HG03558 (cell line): Measurements from ENCODE around the gene TOP3B.
"Not testable (repeated sequence)": the region's sequence is repeated elsewhere in the genome, so short reads cannot be mapped to it uniquely, and the experiment has no call there.

ENCODE experiments used
- ATAC-seq: cut with Tn5 transposase; IDR thresholded peaks from one replicate; pipeline ENCODE4 v1.9.1; 2021; ENCODE audit warnings: moderate number of reproducible peaks; ENCODE audit not compliant: unreplicated experiment; ENCODE audit errors: extremely low read depth

The TOP3B gene

DNA sequence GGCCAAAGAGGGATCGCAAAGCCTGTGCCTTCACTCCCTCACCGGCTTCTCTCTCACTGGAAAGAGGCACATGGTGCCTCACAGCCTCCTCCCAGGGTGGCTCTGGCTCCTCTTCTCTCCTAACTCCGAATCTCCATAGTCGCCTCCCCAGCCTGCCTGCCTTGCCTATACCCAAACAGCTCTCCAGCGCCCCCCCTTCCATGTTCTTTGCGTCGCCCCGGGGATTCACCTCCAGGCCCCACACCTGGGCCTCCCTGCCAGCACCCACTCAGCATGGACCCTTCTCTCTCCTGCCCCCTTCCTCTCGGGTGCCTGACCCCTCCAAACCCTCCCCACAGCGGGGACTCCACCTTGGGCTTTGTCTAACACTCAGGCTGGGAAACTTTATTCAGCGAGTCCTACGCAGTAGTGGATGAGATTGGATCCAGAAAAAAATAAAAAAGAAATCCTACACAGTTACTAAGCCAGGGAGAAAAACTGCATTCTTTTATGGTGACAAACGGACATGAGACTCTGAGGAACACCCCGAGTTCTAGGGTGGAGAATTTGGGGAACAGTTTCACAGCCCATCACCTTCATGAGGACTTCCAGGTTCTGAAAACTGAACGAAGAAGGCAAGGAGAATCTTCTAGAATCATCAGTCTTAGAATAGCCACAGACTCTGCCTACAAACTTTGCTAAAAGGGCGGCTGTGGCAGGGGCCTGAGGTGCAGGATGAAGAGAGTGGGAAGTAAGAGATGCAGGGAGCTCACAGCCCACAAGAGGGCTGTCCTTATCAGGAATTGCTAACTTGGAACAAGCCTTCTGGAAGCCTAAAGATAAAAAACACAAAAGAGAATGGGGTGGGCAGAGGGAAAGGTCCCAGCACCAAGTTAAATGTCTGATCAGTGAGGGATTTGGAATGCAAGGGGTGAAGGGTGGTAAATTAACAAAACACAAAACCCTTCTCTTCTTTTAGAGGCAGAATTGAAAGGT, 35.3 kb downstream of the TOP3B start:
- no peak for ATAC-seq

DNA sequence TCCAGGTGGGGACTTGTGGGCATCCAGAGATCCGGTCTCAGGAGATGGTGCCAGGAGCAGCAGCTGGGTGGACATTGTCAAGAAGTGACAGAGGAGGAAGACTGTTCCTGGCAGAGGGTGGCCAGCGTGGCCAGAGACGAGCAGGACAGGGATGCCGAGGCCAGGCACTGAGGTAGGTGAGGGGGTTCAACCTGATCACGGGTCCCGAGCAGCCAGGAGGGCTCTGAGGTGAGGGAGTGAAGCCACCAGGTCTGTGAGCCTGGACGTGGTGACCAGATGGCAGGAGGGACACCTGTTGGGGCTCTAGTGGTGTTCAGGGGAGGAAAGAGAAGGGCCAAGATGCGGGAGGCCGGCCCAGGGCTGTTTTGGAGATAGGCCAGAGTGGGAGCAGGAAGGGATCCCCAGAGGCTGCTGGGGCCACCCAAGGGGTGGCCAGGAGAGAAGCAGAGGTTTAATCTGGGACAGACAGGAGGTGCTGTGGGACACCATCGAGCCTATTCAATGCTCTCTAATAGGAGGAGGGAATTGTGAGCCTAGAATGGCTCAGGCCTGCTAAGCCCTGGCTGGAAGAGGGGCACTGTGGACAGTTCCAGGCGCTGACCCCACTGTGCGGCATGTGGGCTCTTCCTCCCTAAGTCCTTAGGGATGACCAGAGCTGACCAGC, 36.2 kb downstream of the TOP3B start:
- no peak for ATAC-seq

DNA sequence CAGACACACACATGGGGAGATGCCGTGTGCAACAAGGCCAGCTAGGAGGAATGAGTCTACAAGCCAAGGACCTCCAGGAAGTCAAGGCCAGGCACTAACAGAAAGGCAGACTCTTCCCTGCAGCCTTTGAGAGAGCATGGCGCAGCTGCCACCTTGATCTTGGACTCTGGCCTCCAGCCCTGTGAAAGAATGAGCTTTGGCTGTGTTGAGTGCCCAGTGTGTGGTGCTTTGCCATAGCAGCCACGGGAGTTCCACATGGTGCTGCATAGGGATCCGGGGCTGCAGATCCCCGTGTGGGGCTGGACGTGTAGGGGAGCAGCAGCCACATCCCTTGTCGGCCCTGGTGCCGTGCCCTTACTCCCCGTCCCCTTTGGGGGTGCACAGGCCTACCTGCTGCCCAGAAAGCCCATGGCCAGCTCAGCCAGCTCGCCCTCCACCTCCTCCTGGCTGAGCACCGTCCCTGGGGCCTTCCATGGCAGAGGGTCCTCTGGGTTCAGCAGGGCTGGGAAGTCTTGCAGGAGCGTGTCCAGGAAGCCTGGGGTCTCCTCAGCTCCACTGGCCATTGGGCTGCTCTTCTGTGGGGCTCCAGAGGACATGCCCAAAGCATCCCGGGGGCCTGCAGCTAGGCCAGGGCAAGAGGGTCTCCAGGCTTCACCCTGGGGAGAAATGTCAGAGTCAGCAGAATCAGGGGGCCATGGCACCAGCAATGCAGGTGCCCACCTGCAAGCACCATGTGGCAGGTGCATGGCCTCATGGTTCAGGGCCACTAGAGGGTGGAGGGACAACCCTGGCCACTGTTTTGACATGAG, 36.9 kb downstream of the TOP3B start:
- ATAC-seq, result no peak

DNA sequence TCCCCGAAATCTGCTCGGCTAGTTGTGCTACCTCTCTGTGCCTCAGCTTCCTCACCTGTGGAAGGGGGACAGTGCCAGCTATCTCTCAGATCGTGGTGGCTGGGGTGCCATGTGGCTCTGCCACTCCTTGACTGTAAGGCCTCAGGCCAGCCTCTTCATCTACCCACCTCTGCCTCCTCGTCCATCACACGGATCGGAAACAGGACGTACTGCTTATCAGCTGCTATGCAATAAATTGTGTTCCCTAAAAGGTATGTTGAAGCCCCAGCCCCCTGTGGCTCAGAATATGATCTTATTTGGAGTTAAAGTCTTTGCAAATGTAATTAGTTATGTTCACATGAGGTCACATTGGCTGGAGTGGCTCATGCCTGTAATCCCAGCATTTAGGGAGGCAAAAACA, 37.7 kb downstream of the TOP3B start:
- no peak for ATAC-seq

DNA sequence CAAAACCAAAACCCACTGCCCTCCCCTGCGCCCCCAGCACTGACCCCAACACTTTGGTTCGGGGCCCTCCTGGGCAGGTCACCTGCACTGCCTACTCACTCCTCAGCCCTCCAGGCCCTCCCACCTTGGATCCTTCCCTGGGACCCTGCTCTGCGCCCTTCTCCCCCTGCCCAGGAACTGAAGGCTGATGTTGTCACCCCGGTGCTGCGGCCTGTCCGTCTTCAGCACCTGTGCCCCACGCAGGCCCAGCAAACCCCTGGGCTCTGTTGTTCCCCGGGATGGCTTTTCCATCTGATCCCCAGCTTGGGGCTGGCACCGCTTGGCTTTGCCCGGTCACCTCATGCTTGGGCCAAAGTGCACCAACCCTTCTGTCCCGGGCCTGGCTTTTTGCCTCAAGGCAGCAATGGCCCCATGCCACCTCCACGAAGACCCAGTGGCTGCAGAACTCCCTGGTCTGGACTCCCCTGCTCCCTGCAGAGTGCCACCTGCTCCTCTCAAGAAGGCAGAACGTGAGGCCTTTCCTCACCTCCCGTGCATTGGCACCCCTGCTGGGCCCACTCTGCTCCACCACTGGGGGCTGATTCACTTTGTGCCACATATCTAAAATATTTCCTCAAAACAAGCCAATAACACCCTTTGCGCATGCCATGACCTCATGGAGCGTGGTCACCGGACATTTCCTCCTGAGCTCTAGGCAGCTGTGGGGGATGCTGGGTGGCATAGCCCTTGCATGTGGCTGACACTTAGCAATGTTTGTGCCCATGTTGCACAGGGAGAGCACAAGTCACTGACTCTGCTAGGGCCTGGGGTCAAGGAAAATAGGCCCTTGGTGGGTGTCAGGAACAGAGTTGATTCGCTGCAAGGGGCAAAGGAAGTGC, 38.8 kb downstream of the TOP3B start:
- no peak for ATAC-seq

DNA sequence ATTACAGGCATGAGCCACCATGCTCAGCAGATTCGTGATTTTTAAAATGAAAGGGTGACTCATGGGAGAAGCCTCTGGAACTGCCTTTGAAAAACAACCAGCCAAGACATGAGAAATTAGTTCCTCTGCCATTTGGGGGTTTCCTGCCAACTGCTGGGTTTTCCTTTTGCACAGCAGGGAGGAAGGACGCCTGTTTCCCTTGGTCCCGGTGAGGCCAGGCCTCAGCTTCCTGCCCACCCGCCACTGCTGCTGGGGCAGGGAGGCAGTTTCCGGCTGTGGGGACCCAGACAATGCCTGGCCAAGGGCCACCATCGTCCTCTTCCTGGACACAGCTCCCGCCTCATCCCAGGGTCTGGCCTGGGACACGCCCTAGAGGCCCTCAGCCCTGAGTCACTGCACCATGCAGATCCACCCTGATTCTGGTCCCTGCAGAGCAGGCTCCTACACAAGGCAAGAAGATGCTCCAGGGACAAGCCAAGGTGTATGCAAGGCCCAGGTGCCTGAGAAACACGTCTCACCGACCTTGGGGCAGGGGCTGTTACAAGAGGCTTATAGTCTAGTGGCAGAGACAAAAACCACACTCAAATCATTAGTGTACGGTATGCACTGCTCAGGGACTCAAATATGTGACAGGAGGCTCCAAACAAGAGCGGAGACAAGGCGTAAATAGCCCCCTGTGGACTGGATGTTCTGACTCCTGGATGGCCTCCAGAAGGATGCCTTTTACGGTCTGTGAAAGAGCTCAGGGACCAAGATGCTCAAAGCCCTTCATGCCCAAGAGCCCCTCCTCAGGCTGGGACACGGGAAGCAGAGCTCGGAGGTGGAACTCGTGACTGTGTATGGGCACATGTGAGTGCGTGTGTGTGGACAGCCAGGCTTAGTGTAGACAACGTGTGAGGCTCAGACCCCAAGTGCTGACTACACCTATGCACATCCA, 39.9 kb downstream of the TOP3B start:
- ATAC-seq, result no peak

DNA sequence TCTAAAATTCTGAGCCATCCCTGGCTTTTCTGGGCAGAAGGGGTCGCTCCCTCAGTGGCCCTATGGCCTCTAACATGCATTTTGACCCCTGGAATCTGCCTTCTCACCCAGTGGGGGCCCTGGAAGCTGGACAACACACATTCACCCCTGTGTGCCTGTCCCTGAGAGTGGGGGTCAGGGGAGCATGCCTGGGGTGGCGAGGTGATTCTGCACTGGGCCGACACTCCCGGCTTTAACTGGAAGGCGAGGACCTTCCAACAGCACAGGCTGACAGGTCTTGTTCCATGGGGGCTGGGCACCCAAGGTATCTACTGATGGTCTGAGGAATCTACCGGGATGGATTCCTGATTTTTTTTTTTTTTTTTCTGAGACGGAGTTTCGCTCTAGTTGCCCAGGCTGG, 40.7 kb downstream of the TOP3B start:
- no peak for ATAC-seq

DNA sequence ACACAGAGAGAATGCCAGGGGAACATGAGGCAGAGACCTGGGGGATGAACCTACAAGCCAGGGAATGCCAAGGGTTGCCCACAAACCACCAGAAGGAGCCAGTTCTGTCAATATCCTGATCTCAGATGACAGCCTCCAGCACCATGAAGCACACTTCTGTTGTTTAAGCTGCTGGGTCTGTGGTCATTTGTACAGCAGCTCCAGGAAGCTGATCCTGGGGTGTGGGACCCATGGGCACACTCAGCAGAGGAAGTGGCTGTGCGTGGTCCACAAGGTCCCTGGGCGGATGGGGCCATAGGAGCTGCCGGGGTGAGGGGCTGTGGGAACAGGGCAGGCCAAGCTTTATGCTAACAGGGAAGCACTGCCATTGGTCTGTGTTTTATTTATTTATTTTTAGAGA, 42.1 kb downstream of the TOP3B start:
- ATAC-seq, result no peak

DNA sequence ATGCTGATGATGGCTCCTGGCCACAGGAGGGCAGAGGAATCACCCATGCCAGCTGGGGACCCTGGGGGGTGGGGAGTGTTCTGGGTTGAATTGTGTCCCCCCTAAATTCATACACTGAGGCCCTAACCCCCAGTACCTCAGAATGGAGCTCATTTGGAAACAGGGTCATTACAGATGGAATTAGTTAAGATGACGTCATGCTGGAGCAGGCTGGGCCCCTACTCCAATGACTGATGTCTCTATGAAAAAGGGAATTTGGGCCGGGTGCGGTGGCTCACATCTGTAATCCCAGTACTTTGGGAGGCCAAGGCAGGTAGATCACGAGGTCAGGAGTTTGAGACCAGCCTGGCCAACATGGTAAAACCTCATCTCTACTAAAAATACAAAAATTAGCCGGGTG, 42.7 kb downstream of the TOP3B start:
- ATAC-seq, result not testable (repeated sequence)

DNA sequence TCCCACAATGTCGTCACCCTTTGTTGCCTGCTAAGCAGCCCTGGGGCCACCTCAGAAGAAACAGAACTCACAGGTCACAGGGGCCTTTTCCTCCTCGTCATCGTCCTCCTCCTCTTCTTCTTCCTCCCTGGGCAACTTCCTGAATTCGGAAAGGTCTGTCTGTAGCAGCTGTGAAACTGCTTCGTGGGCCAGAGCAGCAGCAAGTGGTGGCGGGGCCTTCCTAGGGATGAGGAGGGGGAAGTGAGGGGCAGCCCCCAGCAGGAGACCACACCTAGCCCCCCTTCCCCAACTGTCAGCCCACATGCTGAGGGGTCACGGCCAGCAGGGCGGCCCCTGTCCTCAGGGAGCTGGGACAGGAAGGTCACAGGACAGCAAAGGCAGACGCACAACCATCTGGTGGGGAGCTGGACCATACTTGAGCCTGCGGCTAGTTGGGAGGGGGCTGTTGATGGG, 43.1 kb downstream of the TOP3B start:
- no peak for ATAC-seq

DNA sequence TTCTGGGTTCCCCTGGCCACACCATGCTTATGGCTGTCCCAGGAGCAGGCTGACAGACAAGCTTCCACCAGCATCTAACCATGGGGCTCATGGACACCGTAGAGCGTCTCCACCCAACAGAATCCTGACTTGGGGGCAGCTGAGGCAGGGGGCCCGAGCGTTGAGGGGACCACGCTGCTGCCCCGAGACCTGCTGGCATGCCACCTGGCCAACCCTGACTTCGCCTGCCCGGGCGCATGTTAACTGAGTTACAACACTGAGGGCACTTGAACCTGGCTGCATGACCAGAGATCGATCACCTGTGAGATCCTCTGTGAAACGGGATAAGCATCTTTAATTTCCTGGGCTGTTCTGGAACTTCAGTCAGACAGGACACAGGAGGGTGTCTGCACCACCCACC, 43.7 kb downstream of the TOP3B start:
- no peak for ATAC-seq

DNA sequence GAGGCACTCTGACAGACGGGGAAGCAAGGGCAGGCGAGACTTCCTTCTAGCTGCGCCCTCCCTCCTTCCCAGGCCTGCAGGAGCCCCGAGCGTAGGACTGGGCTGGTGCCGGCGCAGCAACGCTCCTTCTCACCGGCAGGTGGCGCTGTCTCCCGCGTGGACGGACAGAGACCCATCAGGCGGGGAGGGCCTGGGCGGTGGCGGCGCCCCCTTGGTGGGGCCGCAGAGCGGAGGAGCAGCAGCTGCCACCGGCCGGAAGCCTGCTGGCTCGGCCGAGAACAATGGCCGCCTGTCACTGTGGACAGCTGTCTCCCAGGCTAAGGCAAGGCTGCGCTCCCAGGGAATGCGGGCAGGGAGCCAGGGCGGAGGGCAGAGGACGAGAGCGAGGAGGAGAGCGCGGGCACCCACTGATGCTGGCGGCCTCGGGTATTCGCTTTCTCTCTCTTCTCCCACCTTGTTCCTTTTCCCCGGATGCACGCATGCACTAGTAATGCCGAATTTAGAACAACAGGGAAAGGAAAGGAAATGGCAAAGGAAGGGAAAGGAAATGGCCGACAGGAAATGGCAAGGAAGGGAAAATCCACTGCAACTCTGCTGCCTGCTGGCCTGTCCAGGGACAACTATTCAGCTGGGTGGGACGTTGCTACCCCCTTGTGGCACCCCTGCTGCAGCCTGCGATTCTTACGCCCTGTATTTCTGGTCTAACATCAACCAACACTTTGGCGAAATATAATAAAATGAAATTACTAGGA, 44.3 kb downstream of the TOP3B start:
- no peak for ATAC-seq

DNA sequence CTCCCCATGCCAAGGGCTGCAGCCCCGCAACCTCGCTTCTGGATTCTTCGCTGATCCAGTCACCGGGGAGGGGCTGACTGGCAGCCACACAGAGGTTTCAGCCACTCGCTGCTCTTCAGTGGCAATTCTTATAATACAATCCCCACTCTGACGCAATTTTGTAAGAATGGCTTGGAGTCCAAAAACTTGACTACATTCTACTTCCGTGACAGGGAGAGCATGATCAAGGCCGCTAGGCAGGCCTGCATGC, 44.8 kb downstream of the TOP3B start:
- ATAC-seq, result no peak

DNA sequence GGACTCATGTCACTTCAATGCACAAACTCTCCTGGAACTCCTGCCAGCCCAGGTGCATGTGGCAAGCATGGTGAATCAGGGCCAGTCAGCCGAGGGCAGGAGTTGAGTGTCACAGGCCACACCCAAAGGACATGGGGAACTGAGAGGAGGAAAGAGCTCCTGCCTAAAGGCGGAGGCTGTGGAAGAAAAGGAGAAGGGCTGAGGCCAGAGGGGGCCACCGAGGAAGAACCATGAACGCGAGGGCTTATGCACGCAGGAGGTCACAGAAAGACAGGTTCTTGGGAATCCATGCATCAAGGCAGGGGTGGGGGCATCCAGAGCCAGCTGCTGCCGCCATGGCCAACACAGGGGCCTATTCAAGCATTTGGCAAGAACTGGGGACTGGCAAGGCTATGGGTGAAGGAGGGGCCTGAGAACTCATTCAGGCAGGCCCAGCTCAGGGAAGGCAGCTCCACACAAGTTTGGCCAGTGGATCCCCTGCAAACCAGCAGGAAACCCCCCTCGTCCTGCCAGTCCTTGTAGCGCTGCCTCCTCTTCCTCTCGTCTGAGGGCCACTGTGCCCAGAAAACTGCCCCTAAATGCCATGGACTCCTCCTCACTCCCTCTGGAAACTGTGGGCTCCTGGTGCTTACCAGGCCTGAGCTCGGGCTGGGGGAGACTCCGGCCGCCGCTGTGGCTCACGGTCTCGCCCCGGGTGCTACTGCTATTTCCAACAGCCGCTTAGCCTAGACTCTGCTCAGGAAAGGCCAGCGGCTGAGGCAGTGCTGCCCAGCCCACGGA, 45.4 kb downstream of the TOP3B start:
- no peak for ATAC-seq

DNA sequence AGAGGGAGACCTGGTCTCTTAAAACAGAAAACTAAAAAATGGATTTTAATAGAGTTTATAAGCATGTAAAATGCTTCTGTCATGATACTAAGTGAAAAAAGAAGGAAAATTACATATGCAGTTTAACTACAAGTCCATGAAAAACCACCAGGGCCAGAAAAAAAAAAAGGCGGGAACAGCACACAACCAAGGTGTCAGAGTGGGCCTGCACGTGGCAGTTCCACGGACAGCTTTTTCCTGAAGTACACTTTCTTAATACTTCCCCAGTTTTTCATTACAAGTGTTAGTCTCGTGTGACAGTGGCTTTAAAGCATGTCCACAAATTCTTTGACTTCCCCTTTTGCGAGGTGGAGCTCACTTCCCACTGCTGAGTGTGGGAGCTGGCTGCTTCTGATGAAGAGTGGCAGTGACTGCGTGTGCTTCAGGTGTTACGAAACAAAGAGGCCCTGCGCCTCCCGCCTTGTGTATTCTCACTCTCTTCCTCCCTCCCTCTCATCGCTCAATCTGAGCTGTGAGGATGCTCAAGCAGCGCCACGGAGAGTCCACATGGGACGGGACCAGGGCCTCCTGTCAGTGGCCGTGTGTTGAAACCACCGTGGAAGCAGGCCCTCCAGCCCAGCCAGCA, 46.3 kb downstream of the TOP3B start:
- ATAC-seq, result no peak

DNA sequence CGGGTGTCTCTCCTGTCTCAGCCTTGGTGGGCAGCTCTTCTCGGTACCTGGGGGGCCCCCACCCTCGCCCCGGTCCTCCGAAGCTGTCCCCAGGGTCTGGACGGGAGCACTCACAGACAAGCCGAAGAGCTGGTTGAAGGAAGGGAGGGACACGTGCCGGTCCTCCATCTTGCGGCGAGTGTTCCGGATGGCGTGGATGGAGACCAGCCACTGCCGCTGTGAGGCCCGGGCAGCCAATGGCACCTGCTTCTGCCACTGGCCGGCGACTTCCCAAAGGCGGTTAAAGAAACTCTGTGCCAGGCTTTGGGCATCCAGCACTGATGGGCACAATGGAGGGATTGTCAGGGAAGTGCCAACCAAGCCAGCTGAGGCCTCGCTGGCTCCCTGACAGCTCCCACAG, 48.7 kb downstream of the TOP3B start:
- ATAC-seq, result no peak

DNA sequence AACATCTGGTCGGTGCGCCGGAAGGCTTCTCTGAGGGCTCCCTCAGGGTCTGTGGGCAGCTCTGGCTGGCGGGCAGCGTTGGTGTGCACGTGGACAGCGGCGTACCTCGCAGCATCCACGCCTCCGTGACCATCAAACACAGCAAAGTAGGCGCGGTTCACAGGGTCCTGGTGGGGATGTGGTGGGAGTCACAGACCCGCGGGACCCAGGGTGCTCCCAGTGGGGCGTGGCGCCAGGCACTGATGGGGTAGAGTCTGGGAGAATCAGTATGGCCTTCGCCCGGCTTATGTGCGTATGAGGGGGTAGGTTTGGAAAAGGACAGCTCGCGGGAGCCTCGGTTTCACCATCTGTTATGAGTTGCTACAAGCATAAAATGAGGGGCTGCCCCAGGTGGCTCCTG, 49.2 kb downstream of the TOP3B start:
- ATAC-seq, result no peak
